Measurements from ENCODE around the gene IL12RB2. TPM values are rescaled to one million over a fixed set of nuclear protein-coding genes. Genes with fewer than 3 reads are reported as not detected.

Gene IL12RB2
- not detected in 2 replicates for polyA plus RNA-seq (2012; rRNA removed)
- under 0.01 and 0.03 TPM in 2 replicates for polyA plus RNA-seq (2012; cell fraction: cytosol; rRNA removed)
- polyA plus RNA-seq (2012; cell fraction: nucleus; rRNA removed) = not detected in 2 replicates

GRCh38 chr1:67307251-67308060 is at the start of gene IL12RB2:
Gene IL12RB2 (plus strand): TSS chr1:67307873. CDS start chr1:67320369, 12,496 bp downstream.
- 18% methylated on average over 33 of the region's 75 CpGs for WGBS (ENCODE audit: low lambda C conversion rate)
- Histone ChIP-seq H4K20me1 (ENCODE audit: insufficient read depth) (no peaks in the 10 kb centered on the region), H3F3A (replicated peaks; ENCODE audit: insufficient read depth) (no peaks in the 10 kb centered on the region), H3K79me2 (ENCODE audit: insufficient read depth) (no peaks in the 10 kb centered on the region), H3K4me1 (ENCODE audit: control insufficient read depth in 1 of 2, insufficient read depth in 2 of 2, low read depth in 1 of 2, low read length in 1 of 2) (peaks cover 0 to 3% of the 10 kb centered on the region in 2 experiments; a peak in 1 of 4 replicates), H3K4me2 (peak within 1 kb of the TSS; percentile 65; the same call in 1 of the 2 replicates), H3K9ac (no peak within 1 kb of the TSS), H2AFZ (ENCODE audit: low read depth) (no peak within 1 kb of the TSS), H3K4me3 (ENCODE audit: low read depth in 2 of 2, low read length in 1 of 2) (peak within 1 kb of the TSS in 1 of 2 experiments; percentile 39; a peak in 2 of 4 replicates), H3K9me2 (no peaks in the 10 kb centered on the region), H3K27me3 (ENCODE audit: insufficient read depth) (peaks cover 6% of the 10 kb centered on the region; the same call in 1 of the 2 replicates), H3K27ac (ENCODE audit: low read depth in 2 of 2, low read length in 1 of 2) (no peak within 1 kb of the TSS), H3K9me3 (no peaks in the 10 kb centered on the region), H3K36me3 (replicated peaks in 1 of 2; ENCODE audit: control insufficient read depth in 1 of 2, insufficient read depth in 2 of 2, low read length in 1 of 2) (no peaks in the 10 kb centered on the region)
- peak; percentile 85 for DNase-seq
- ChIA-PET POLR2A (no interaction called here), CTCF (no interaction called here)
- TF ChIP-seq IRF3 (IDR thresholded peaks at IDR 0.05; ENCODE audit: low read depth, low read length) (no peak), RXRA (IDR thresholded peaks at IDR 0.05; ENCODE audit: borderline replicate concordance, low read depth) (no peak), ZBTB33 (IDR thresholded peaks at IDR 0.05; ENCODE audit: borderline replicate concordance, low read depth) (no peak), FOXJ3 (CRISPR knock-in tag; IDR thresholded peaks at IDR 0.05) (no peak), RCOR1 (IDR thresholded peaks at IDR 0.05; ENCODE audit: low read length) (no peak), PBX3 (IDR thresholded peaks at IDR 0.05) (no peak), GABPA (IDR thresholded peaks at IDR 0.05; ENCODE audit: low read depth) (no peak), POLR2AphosphoS5 (IDR thresholded peaks at IDR 0.05; ENCODE audit: low read depth, low read length) (no peak), NFIC (IDR thresholded peaks at IDR 0.05; ENCODE audit: borderline replicate concordance) (no peak), RFX5 (IDR thresholded peaks at IDR 0.05; ENCODE audit: low read length) (no peak), NRF1 (IDR thresholded peaks at IDR 0.05; ENCODE audit: low read depth, low read length) (no peak), EZH2phosphoT487 (IDR thresholded peaks at IDR 0.05; ENCODE audit: borderline replicate concordance, low read depth) (no peak), SIN3A (IDR thresholded peaks at IDR 0.05; ENCODE audit: borderline replicate concordance, low read depth, low read length) (no peak)

Data from SK-N-SH (cell line).